Uterus (tissue), 2 donors: ENCODE data around the gene PTS.

Experiments
- CTCF ChIP-seq, 4 experiments: fragments of 200-600 bp in 2 of 4; fragments of 450-650 bp in 2 of 4; sonication (generic) in 2 of 4; IDR thresholded peaks; one replicate each; pipeline ENCODE4 v1.5.1; 2016 to 2019; ENCODE audit warnings: antibody characterized with exemption in 4 of 4, mild to moderate bottlenecking in 2 of 4, moderate library complexity in 1 of 4
- POLR2A ChIP-seq, 2 donors: fragments of 450-650 bp; IDR thresholded peaks; one replicate each; pipeline ENCODE4 v1.6.1; 2016; ENCODE audit warnings: antibody characterized with exemption in 2 of 2, mild to moderate bottlenecking in 1 of 2, moderate library complexity in 1 of 2

- TF ChIP-seq POLR2A (IDR thresholded peaks at IDR 0.05) (no peak), CTCF (IDR thresholded peaks at IDR 0.05) (no peak)
Observed at GRCh38 chr11:112231952-112232351, 5.7 kb downstream of the PTS start.
